Measurements from ENCODE around the gene DNAH2. TPM values are rescaled to one million over a fixed set of nuclear protein-coding genes. Genes with fewer than 3 reads are reported as not detected.

DNAH2 gene
- total and polyA plus RNA-seq, 2 of the 13 experiments (the other 11 are each of a cell fraction or from before 2014, with no cell fraction given), result not detected

DNA sequence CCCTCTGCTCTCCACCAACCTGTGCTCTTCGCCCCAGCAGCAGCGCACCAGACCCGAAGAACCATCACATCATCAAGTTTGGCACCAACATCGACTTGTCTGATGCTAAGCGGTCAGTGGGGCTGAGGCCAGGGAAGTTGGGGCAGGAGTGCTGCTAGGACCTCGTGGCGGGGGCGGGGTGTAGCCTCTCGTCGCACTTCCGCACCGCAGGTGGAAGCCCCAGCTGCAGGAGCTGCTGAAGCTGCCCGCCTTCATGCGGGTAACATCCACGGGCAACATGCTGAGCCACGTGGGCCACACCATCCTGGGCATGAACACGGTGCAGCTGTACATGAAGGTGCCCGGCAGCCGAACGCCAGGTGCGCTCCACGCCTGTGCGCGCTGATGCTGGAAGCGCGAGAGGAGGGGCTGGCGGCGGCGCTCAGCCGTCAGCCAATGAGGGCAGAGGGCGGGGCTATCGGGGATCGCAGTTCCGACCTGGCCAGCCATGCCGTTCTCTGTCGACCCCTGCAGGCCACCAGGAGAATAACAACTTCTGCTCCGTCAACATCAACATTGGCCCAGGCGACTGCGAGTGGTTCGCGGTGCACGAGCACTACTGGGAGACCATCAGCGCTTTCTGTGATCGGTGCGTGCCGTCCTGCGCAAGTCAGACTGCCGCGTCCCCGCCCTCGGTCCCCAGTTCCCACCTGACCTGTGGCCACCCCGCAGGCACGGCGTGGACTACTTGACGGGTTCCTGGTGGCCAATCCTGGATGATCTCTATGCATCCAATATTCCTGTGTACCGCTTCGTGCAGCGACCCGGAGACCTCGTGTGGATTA lies 134.1 kb downstream of the DNAH2 start (continued):
- TF ChIP-seq ZBED4 (CRISPR knock-in tag; IDR thresholded peaks at IDR 0.05; ENCODE audit: borderline replicate concordance), result no peak
- TF ChIP-seq ZFP41 (CRISPR knock-in tag; IDR thresholded peaks at IDR 0.05; ENCODE audit: borderline replicate concordance), result no peak
- TF ChIP-seq STAG1 (CRISPR knock-in tag; IDR thresholded peaks at IDR 0.05), result peak; percentile 93
- peak; percentile 76 for TF ChIP-seq XRCC5 (optimal IDR thresholded peaks at IDR 0.05; ENCODE audit: low read length)
- TF ChIP-seq KDM4B (CRISPR knock-in tag; IDR thresholded peaks at IDR 0.05), result peak; percentile 19; the same call in 1 of the 2 replicates
- 0 out of 2 replicates have a peak, but pooled peaks have one; percentile 40 for TF ChIP-seq ZNF354B (CRISPR knock-in tag; IDR thresholded peaks at IDR 0.05)
- no peak for TF ChIP-seq SNAPC4 (CRISPR knock-in tag; IDR thresholded peaks at IDR 0.05)
- no peak for TF ChIP-seq TP53 (CRISPR knock-in tag; conservative IDR thresholded peaks at IDR 0.05)
- TF ChIP-seq SALL2 (CRISPR knock-in tag; IDR thresholded peaks at IDR 0.05), result peak; percentile 67
- TF ChIP-seq, protein P1, sequence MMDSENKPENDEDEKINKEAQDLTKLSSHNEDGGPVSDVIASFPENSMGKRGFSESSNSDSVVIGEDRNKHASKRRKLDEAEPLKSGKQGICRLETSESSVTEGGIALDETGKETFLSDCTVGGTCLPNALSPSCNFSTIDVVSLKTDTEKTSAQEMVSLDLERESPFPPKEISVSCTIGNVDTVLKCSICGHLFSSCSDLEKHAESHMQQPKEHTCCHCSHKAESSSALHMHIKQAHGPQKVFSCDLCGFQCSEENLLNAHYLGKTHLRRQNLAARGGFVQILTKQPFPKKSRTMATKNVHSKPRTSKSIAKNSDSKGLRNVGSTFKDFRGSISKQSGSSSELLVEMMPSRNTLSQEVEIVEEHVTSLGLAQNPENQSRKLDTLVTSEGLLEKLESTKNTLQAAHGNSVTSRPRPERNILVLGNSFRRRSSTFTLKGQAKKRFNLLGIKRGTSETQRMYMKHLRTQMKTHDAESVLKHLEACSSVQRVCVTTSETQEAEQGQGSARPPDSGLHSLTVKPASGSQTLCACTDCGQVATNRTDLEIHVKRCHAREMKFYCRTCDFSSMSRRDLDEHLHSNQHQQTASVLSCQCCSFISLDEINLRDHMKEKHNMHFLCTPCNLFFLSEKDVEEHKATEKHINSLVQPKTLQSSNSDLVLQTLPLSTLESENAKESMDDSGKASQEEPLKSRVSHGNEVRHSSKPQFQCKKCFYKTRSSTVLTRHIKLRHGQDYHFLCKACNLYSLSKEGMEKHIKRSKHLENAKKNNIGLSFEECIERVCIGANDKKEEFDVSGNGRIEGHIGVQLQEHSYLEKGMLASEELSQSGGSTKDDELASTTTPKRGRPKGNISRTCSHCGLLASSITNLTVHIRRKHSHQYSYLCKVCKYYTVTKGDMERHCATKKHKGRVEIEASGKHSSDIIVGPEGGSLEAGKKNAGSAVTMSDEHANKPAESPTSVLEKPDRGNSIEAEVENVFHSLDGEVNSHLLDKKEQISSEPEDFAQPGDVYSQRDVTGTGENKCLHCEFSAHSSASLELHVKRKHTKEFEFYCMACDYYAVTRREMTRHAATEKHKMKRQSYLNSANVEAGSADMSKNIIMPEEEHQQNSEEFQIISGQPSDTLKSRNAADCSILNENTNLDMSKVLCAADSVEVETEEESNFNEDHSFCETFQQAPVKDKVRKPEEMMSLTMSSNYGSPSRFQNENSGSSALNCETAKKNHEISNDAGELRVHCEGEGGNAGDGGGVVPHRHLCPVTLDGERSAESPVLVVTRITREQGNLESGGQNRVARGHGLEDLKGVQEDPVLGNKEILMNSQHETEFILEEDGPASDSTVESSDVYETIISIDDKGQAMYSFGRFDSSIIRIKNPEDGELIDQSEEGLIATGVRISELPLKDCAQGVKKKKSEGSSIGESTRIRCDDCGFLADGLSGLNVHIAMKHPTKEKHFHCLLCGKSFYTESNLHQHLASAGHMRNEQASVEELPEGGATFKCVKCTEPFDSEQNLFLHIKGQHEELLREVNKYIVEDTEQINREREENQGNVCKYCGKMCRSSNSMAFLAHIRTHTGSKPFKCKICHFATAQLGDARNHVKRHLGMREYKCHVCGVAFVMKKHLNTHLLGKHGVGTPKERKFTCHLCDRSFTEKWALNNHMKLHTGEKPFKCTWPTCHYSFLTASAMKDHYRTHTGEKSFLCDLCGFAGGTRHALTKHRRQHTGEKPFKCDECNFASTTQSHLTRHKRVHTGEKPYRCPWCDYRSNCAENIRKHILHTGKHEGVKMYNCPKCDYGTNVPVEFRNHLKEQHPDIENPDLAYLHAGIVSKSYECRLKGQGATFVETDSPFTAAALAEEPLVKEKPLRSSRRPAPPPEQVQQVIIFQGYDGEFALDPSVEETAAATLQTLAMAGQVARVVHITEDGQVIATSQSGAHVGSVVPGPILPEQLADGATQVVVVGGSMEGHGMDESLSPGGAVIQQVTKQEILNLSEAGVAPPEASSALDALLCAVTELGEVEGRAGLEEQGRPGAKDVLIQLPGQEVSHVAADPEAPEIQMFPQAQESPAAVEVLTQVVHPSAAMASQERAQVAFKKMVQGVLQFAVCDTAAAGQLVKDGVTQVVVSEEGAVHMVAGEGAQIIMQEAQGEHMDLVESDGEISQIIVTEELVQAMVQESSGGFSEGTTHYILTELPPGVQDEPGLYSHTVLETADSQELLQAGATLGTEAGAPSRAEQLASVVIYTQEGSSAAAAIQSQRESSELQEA (CRISPR knock-in tag; IDR thresholded peaks at IDR 0.05; ENCODE audit: not compliant biosample characterization), result peak; percentile 54
- TF ChIP-seq AHR (CRISPR knock-in tag; IDR thresholded peaks at IDR 0.05), result peak; percentile 21; the same call in 1 of the 2 replicates
